GM19328 (cell line): ENCODE measurements around the gene PROM1.

Experiments
- ATAC-seq: cut with Tn5 transposase; IDR thresholded peaks from one replicate; pipeline ENCODE4 v1.9.1; 2021; ENCODE audit warnings: mild to moderate bottlenecking, moderate library complexity; ENCODE audit not compliant: unreplicated experiment

Gene PROM1

GRCh38 chr4:16083241-16084191 is at the start of gene PROM1:
Gene PROM1, minus strand, starts transcription at chr4:16084023. Its CDS starts 8,117 bp downstream, at chr4:16075906.
- no peak for ATAC-seq

- no peak for ATAC-seq
Observed at GRCh38 chr4:16133406-16133805, 49.6 kb upstream of the PROM1 start.

GRCh38 chr4:16131293-16131692 is 47.5 kb upstream of the PROM1 start:
- ATAC-seq, result no peak

GRCh38 chr4:16129336-16129735 is 45.5 kb upstream of the PROM1 start:
- no peak for ATAC-seq

- no peak for ATAC-seq
Observed at GRCh38 chr4:16126714-16127113, 42.9 kb upstream of the PROM1 start.

- ATAC-seq, result no peak
Observed at GRCh38 chr4:16125571-16126445, 42.0 kb upstream of the PROM1 start.

- no peak for ATAC-seq
Observed at GRCh38 chr4:16124232-16124631, 40.4 kb upstream of the PROM1 start.

GRCh38 chr4:16123356-16124084 is 39.7 kb upstream of the PROM1 start:
- ATAC-seq, result no peak

GRCh38 chr4:16122784-16123183 is 39.0 kb upstream of the PROM1 start:
- no peak for ATAC-seq

GRCh38 chr4:16122308-16122711 is 38.5 kb upstream of the PROM1 start:
- no peak for ATAC-seq

- ATAC-seq, result no peak
Observed at GRCh38 chr4:16120720-16121119, 36.9 kb upstream of the PROM1 start.

- ATAC-seq, result no peak
Observed at GRCh38 chr4:16119981-16120380, 36.2 kb upstream of the PROM1 start.

GRCh38 chr4:16118090-16118489 is 34.3 kb upstream of the PROM1 start:
- no peak for ATAC-seq

- no peak for ATAC-seq
Observed at GRCh38 chr4:16117164-16117563, 33.3 kb upstream of the PROM1 start.

- no peak for ATAC-seq
Observed at GRCh38 chr4:16116493-16116990, 32.7 kb upstream of the PROM1 start.

- no peak for ATAC-seq
Observed at GRCh38 chr4:16116019-16116418, 32.2 kb upstream of the PROM1 start.

- no peak for ATAC-seq
Observed at GRCh38 chr4:16114546-16114945, 30.7 kb upstream of the PROM1 start.

- ATAC-seq, result no peak
Observed at GRCh38 chr4:16113741-16114140, 29.9 kb upstream of the PROM1 start.

GRCh38 chr4:16111533-16111932 is 27.7 kb upstream of the PROM1 start:
- no peak for ATAC-seq

- ATAC-seq, result no peak
Observed at GRCh38 chr4:16110661-16111290, 27.0 kb upstream of the PROM1 start.
